Stimulated activated CD4-positive, alpha-beta T cell treated with anti-CD3 and anti-CD28 coated beads, Interleukin-4, amount 100 ng/mL, for 4 hours (primary cell): Measurements from ENCODE around the gene CAB39L.
"Not testable (repeated sequence)": the region's sequence is repeated elsewhere in the genome, so short reads cannot be mapped to it uniquely, and the experiment has no call there.

Source experiments
- DNase-seq, 2 experiments: peaks; one replicate each; pipeline ENCODE4 v3.0.0-alpha.2; 2020

Gene CAB39L

GRCh38 chr13:49305792-49306425, 138.0 kb downstream of the CAB39L start:
- no peak for DNase-seq

- DNase-seq = no peak
These were observed 138.8 kb downstream of the CAB39L start for GRCh38 chr13:49304763-49305700.

GRCh38 chr13:49304356-49304755, 139.5 kb downstream of the CAB39L start:
- DNase-seq = no peak

- DNase-seq = no peak
These were observed 140.2 kb downstream of the CAB39L start for GRCh38 chr13:49303533-49304252.

DNA sequence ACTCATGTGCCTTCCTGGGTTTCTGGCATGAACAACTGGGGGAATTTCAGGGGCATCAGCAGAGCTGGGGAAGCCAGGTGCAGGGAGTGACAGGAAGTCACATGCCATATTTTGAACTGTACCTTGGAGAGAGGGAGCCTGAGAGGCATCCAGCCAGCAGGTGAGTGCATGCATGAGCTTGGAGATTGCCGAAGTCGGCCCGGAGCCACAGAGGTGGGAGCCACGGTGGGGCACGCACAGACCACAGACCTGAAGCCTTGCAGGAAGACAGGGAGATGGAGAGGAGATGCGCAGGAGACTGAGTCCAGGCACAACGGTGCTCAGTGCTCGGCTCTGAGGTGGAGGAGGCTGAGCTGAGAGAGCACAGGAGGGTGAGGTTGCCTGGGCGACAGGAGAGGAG, 141.0 kb downstream of the CAB39L start:
- no peak for DNase-seq

DNA sequence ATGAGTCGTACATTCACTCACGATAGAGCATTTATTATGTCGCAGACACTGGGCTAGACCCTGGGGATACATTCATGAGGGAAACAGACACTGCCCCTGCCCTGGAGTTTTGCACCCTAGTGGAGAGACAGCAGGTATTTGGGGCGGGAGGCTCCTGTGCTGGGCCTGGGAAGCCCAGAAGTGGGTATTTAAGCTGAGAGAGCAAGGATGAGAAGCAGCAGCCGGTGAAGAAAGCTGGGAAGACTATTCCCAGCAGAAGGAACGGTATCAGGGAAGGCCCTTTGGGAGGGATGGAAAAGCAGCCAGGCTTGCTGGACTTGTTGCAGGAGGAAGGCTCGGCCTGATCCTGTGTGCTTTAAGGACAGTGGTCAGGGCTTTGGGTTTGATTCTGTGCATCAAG, 141.6 kb downstream of the CAB39L start:
- DNase-seq = no peak

DNA sequence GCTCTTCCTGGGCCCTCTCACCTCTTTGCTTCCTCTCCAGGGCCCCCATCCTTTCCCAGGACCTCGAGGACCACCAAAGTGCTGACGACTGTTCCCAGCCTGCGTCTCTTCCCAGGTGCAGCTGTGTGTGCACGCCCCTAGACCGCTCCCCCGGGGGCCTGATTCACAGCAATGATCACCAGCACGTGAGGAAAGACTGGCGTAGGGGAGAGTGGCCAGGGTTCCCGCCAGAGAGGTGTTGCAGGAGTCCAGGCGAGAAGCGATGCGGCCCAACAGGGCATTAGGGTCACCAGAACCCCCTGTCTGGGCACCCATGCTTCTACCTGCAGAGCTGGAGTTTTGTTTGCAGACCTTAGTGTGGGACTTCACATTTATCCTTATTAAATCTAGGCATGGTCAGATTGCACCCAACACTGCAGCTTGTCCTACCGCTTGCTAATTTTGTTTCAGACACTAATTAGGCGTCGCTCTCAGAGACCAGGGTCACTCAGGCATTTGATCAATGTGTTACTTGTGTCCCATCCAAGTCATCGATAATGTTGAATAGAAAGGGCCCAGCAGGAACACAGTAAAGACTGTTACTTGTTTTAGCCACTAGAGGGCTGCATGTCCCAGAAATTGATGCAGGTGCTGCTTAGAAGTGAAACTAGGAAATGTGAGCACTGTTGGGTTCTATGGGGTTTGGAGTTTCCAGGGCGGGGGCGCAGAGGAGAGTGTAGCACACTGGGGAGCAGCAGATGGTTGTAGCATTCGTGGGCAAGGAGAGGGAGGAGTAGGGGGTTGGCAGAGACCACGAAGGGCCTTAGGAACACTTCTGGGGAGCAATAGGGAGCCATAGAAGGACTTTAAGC, 142.9 kb downstream of the CAB39L start:
- peak; percentile 52 to 77 for DNase-seq

DNA sequence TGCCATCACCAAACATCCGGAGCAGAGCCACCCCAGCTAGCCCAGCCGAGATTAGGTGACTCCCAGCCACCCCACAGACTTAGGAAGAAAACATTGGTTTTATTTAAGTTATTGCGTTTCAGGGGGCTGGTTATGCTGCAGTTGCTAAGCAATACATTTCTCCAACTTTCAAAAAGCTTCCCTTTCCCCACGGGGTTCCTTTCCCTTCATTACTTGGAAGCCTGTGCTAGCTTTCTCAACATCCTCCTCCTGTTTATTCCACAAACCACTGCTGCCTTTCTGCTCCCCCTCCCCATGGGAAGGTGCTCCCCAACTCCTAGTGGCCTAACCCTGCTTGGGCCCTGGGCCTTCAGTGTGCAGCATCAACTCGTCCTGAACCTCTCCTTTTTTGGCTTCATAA, 143.6 kb downstream of the CAB39L start:
- no peak for DNase-seq

DNA sequence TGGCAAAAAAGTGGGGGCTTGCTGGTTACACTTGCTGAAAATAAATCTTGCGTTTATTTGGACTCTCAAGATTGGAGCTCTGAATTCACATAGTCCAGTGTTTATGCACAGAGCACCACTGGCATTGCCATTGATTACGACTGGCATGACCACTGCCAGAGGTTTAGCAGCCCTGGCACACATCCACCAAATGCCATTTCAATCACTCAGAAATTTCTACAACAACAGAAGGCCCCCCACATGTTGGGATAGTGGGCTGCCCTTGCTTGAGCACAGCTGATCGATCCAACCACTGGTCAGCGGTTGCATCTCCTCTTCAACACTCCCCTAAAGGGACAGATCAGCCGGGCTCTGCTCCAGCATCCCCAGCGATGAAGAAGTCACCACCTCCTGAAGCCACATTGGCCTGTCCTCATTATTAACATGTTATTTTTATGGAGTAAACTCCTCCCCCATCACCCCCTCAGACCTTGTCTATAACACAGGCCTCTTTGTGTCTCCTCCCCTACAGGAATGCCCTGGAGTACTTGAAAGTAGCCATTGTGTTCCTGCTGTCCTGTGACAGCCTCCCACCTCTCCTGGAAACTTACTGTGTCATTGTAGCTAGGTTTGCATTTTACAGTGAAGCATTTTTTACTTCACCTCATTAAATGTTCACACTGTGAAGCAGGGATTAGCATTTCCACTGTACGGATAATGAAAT, 144.8 kb downstream of the CAB39L start:
- no peak for DNase-seq

DNA sequence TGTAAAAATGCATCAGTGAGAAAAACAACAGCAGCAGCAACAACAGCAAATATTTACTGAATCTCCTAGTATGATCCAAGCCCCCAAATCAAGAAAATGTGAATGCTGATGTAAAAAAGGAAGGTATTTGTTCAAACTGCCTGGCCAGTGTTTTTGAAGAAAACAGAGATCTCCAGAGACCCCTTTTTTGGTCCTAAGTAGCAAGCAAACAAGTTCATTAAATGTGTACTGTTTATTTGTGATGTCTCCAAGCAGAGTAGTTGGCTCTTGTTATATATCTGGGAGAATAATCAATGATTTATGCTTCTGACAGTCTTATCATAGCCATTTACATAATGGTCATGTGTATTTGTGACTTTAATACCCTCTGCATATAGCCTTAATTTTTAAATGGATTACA, 145.4 kb downstream of the CAB39L start:
- no peak for DNase-seq

DNA sequence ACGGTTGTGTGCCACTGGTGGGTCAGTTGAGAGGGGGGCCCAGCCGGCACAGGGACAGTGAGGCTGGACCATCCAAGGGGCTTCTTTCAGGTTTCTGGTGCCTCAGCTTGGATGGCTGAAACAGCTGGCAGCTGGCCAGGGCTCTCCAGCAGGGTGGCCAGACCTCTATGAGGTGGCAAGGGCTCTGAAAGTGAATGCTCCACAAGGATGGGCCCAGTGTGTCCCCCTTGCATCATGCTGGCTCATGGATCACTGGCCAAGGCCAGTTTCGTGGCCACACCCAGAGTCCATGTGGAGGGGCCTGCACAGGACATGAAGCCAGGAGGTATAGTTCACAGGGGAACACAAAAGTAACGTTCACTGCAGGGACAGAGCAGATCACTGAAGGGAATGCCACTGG, 146.5 kb downstream of the CAB39L start:
- DNase-seq = no peak

GRCh38 chr13:49296659-49297058, 147.2 kb downstream of the CAB39L start:
- no peak for DNase-seq

GRCh38 chr13:49295244-49295643, 148.6 kb downstream of the CAB39L start:
- DNase-seq = no peak

- not testable (repeated sequence) for DNase-seq
These were observed 149.1 kb downstream of the CAB39L start for GRCh38 chr13:49294723-49295122.

DNA sequence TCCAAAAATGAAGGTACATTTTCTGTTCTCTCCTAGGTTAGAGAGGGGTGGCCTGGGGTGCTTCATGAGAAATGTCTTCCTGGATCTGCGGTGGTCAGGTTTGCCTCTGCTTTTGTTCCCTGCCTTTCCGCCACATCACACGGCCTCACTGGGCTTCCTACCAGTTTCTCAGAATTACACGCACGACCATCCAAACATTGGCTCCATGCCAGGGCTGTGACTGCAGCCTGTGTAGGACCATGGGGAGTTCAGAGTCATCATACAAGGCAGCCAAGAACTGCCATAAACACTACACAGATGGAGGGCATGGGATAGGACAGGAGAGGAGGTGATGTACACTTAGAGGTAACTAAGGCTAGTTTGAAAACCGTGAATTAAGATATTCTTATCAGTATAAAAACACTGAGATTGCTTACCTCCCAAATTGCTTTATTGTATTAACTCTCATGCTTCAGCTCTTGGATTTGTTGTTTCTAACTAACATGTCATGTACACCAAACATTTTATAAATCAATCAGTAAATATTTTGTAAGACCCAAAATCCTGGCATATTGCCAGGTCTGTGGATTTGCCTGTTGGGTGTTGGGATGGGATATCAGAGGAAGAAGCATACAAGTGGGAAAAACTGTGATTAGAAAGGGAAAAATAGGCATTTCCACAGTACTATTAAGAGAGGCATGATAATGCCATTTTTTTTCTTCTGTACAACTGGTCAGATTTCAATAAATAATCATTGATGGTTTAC, 150.9 kb downstream of the CAB39L start:
- DNase-seq = no peak

- DNase-seq = no peak
These were observed 155.4 kb downstream of the CAB39L start for GRCh38 chr13:49288458-49288857.

DNA sequence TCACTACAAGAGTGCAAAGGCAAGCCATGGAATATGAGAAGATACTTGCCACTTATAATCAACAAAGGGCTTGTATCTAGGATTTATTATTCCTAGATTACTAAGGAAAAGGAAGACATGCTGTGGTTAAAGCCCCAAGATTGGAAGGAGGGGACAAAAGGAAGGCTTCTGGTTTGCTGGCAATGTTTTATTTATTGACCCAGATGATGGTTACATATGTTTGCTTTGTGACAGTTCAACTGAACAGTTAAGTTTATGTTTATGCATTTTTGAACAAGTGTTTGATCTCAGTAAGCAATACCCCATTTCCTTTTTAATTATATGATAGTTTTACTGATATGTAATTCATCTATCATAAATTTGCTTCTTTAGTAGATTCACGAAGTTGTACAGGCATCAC, 155.9 kb downstream of the CAB39L start:
- no peak for DNase-seq

DNA sequence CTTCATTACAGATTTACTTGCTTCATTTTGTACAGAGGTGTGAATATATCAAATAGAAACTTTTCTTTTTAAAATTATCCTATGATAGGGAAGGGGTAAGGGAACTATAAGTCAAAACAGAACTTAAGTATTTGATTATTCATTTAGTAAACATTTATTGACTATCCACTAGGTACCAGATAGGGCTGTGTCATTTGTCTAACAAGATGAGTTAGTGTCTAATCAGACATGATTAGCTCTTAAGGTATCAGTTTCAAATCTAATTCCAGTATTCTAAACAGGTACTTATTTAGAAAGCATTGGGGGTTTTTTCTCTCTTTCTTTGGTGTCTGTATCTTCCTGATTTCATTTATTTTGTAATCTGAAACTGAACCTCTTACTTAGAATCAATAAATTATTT, 164.0 kb downstream of the CAB39L start:
- no peak for DNase-seq

DNA sequence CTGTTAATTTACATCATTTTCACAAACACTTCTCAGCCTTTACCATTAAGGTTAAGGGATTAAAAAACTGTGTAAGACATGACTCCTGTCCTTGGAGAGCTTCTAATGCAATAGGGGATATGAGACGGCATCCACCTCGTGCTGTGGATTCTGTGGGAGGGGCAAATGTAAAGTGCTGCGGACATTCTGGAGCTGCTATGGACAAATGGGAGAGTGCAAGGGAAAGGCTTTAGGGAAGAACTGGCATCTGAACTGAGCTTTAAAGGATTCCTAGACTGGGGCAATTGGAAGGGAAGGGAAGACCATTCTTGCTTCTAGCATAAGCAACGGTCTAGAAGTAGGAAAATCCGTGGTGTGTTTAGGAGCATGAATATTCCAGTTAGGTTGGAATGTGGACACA, 164.8 kb downstream of the CAB39L start:
- DNase-seq = no peak

DNA sequence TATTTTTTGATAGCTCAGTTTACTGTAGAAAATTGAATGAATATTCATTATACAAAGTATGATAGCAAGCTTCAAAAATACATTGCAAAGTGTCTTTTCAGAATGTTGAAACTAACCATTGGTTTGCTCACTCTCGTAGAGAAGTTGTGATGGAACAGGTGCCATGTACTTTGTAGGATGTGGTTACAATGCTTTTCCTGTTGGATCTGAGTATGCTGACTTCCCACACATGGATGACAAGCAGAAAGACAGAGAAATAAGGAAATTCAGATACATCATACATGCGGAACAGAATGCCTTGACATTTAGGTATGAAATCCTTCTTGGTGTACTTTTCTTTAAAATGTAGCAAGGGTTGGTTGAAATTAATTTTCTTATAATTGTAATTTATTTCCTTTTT, 165.7 kb downstream of the CAB39L start:
- DNase-seq = no peak

GRCh38 chr13:49272296-49272695, 171.6 kb downstream of the CAB39L start:
- no peak for DNase-seq
